ENCODE measurements around the gene PCDHGC3.

- TF ChIP-seq ZNF701 (tag by site-specific recombination; IDR thresholded peaks at IDR 0.05) (no peak), CTCF (tag by site-specific recombination; IDR thresholded peaks at IDR 0.05) (no peak), TCF7L2 (IDR thresholded peaks at IDR 0.05; ENCODE audit: borderline replicate concordance, low read depth, low read length) (no peak), ZNF623 (tag by site-specific recombination; IDR thresholded peaks at IDR 0.05) (no peak), ZNF677 (tag by site-specific recombination; IDR thresholded peaks at IDR 0.05) (no peak), RBAK (tag by site-specific recombination; IDR thresholded peaks at IDR 0.05) (no peak), ZNF645 (tag by site-specific recombination; IDR thresholded peaks at IDR 0.05) (no peak), ZNF398 (tag by site-specific recombination; IDR thresholded peaks at IDR 0.05) (no peak), ZNF274 (IDR thresholded peaks at IDR 0.05; ENCODE audit: low read length) (no peak), ZNF274 (tag by site-specific recombination; IDR thresholded peaks at IDR 0.05; ENCODE audit: borderline replicate concordance) (no peak), KLF1 (tag by site-specific recombination; IDR thresholded peaks at IDR 0.05) (no peak), ZNF26 (tag by site-specific recombination; IDR thresholded peaks at IDR 0.05) (no peak)
Observed at GRCh38 chr5:141487131-141487530, 11.4 kb downstream of the PCDHGC3 start.

Data from HEK293 (cell line).